ENCODE data around the gene SMAD2.

DNA sequence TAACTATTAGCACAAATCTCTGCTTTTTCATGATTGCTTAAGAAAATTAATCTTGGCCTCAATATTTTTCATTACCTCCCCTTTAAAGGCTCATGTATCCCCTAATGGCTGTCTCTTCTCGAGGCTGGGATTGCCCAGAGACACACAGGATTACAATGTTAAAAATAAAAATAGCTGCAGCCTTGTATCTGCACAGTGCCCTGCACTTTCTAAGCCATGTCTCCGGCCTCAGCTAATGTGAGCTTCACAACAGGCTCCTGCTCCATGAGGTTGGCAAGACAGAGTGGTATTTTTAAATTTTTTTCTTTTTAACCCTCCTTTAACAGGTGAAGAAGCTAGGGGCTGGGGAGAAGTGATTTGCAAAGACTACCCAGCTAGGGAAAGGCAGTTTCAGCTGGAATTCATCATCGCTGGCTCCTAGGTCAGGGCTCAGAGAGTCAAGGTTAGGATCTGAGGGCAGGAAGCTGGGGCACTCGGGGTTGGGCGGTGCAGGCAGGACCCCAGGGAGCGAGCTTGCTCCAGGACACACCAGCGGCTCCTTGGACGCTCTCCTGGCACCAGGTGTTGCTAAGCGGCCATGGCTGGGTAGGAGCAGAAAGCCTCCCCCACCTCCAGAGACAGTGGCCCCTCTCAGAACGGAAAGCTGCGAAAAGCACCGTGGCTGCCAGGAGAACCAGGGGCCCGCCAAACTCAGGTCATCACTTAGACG lies 135.6 kb downstream of the SMAD2 start:
- TF ChIP-seq CEBPB (IDR thresholded peaks at IDR 0.05) (no peak), HDAC2 (IDR thresholded peaks at IDR 0.05) (no peak), CTCF (IDR thresholded peaks at IDR 0.05) (no peak), RAD21 (conservative IDR thresholded peaks at IDR 0.05 in 1 of 2, IDR thresholded peaks at IDR 0.05 in 1 of 2) (no peak), FOSL2 (IDR thresholded peaks at IDR 0.05) (no peak), FOSL2 (CRISPR knock-in tag; IDR thresholded peaks at IDR 0.05) (no peak), ELK1 (IDR thresholded peaks at IDR 0.05; ENCODE audit: low read depth, low read length) (no peak), POLR2A (IDR thresholded peaks at IDR 0.05; ENCODE audit: low read length) (no peak), EHF (CRISPR knock-in tag; IDR thresholded peaks at IDR 0.05) (no peak)
